Stimulated activated CD4-positive, alpha-beta T cell treated with anti-CD3 and anti-CD28 coated beads, TNF-alpha, amount 100 ng/mL, for 1 hour (primary cell): ENCODE data around the gene ERCC6L2.

Experiments
- DNase-seq, 3 donors: peaks; one replicate each; pipeline ENCODE4 v3.0.0-alpha.2; 2020; ENCODE audit warnings: low read depth in 3 of 3, low spot score in 1 of 3

ERCC6L2 gene

DNA sequence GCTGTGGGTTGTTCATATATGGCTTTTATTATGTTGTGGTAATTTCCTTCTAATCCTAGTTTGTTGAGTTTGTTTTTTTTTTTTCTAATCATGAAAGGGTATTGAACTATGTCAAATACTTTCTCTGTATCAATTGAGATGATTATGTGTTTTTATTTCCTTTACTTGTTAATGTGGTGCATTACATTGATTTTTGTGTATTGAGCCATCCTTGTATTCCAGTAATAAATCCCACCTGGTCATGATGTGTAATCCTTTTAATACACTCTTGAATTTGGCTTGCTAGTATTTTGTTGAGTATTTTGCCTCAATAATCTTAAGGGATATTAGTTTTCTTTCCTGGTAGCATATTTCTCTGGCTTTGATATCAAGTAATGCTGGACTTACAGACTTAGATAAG is 13.1 kb upstream of the ERCC6L2 start:
- no peak for DNase-seq

DNA sequence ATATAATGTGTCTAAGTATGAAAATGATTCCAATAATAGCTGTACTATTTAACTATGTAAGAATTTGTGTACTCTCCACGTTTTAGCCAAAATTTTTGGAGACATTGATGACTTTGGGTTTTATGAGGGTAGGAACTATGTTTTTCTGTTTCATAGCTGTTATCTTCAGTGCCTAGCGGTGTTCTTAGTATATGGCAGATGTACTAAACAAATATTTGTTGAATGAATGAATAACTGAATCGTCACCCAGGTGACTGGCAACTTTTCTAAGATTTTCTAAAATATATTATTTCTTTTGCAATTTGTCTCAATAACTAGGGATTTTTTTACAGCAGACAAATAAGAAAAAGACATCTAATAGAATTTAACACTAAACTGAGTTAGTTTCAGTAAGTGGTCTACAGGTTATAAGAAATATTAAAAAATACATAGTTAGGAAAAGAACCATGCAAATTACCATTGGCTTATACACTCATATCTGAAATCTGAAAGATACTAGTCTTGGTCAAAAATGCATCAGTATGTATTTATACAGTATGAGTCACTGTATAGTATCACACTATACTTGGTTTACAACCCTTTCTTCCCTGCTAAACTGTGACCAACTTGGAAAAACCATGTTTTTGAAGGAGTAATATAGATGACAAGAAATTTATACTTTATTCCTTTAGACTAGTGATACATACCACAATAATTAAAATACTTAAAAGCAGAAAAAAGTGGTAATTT is 10.5 kb upstream of the ERCC6L2 start:
- DNase-seq, result no peak

DNA sequence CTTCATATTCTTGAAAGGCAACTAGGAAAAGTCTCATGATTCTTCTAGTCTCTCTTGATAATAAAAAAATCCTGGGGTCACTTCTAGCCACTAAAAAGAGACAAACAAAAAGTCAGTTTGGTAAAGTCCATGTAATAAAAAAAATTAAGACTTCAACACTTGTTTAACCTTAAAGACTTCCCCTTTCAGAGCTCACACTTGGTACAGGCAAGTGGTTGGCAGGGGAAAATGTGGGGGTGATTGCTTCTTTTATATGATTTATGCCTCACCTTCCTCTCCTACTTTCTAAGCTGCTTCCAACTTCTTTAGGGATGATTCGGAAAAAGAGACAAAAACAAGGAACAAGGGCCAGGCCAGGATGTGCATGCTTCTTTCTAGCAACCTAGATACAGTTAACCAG is 5.1 kb upstream of the ERCC6L2 start:
- DNase-seq, result no peak

GRCh38 chr9:95870906-95871305 is 4.6 kb upstream of the ERCC6L2 start:
- no peak for DNase-seq

GRCh38 chr9:95874303-95874988 is 1.0 kb upstream of the ERCC6L2 start:
- DNase-seq, result no peak

DNA sequence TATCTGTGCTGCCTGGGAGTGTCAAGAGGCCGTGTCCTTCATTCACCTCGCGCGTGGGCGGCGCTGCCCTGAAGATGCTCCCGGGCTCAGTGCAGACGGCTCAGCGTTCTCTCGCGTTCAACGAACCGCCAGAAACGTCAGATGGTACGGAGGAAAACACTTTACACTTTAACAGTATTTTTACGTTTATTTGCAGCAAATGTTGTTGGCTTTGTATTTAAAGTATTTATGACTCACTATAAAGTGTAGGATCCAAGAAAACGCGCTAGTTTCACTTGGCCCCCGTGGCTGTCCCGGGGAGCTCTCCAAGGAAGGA is 544 bp upstream of the ERCC6L2 start:
- peak; percentile 10 to 31 (median 10) for DNase-seq

- no peak for DNase-seq
Measured at GRCh38 chr9:95876138-95876444, 600 bp downstream of the ERCC6L2 start.

- no peak for DNase-seq
Measured at GRCh38 chr9:95876595-95876994, 1.1 kb downstream of the ERCC6L2 start.

- no peak for DNase-seq
Measured at GRCh38 chr9:95877984-95878383, 2.5 kb downstream of the ERCC6L2 start.

GRCh38 chr9:95879591-95879990 is 4.1 kb downstream of the ERCC6L2 start:
- no peak for DNase-seq

DNA sequence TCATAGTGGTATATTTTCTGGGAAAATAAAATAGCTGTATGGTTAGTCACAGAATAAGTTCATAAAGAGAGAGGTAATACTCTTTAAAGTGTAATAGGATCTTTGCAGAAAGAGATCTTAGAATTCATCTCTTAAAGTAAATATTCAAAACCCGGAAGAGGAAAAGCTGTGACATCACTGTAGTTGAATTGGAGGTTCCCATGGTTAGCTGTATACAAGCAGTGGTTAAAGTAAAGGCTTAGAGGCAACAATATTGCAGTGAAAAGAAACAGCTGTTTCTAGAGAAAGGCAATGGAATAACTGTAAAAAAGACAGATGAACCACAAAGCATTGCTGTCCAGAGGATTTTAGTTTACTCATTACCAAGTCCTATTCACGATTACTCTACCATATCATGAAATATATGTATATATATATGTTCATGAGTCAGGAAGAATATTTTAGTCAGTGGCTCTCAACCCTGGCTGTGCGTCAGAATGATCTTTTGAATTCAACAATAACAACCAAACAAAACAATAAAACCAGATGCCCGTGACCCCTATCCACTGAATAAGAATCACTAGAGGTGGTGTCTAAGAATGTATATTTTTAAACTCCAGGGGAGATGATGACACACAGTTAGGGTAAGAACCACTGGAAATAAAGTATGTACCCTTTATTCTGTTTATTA is 4.7 kb downstream of the ERCC6L2 start:
- DNase-seq, result no peak

DNA sequence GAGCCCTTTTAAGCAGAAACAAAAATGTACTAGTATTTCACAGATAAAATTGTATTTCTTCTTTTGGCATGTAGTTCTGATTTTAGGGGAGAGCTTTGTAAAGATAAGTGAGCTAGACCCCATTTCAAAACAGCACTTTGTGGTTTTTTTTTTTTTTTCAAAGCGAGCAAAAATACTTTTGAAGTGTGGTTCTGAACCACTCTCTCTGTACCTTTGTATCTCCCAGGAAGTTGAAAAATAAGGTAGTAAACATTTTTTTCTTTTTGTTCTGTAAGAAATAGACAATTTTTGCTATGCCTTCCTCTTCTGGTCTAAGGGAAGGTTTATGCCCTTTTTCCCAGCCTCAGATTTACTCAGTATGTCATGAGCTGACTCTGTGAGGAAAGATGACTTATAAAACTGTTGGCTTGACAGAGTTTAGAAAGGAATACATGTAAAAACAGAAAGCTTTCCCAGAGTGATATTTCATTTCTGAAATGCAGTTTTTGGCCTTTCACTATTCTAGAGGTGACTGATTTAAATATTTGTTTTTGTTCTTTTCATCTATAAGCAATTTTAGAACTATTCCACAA is 12.5 kb downstream of the ERCC6L2 start:
- DNase-seq, result no peak

DNA sequence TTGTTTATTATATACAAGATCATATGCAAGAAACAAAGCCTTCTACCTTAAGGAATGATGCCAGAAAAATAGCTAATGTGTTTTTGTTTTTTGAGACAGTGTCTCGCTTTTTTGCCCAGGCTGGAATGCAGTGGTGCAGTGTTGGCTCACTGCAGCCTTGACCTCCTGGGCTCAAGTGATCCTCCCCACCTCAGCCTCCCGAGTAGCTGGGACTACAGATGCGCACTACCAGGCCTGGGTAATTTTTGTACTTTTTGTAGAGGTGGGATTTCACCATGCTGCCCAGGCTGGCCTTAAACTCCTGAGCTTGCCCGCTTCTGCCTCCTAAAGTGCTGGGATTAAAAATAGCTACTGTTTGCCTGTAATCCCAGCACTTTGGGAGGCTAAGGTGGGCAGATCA is 15.1 kb downstream of the ERCC6L2 start:
- DNase-seq, result no peak

DNA sequence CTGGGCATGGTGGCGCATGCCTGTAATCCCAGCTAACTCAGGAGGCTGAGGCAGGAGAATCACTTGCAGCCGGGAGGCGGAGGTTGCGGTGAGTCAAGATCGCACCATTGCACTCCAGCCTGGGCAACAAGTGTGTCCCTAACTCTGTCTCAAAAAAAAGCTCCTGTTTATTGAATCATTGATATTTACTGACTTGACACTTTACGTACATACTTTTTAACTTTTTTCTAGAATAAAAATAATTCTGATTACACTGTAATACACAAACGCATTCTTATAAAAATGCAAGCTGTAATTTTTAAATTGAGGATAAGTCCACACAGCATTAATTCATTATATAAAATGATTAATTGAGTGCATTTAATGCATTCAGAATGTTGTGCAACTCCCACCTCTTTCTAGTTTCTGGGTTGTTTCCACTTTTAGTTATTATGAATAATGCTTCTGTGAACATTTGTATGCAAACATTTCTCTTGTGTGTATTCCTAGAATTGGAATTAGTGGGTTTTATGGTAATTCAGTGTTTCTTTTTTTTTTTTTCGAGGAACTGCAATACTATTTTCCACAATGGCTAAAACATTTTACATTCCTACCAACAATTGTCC is 15.7 kb downstream of the ERCC6L2 start:
- DNase-seq, result no peak

- no peak for DNase-seq
Measured at GRCh38 chr9:95892690-95893089, 17.2 kb downstream of the ERCC6L2 start.

DNA sequence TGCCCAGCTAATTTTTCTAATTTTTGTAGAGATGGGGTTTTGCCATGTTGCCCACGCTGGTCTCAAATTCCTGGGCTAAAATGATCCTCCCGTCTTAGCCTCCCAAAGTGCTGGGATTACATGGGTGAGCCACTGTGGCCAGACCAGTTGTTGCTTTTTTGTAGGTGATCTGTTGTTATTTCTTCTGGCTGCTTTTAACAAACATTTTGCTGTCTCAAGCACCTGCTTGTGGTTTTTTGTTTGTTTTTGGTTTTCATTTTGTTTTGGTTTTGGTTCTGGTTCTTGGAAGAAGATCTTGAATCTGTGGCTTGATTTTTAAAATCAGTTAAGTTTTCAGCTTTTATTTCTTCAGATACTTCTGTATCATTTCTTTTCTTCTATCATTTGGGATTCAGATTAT is 21.1 kb downstream of the ERCC6L2 start:
- no peak for DNase-seq

- no peak for DNase-seq
Measured at GRCh38 chr9:95901506-95901905, 26.0 kb downstream of the ERCC6L2 start.

DNA sequence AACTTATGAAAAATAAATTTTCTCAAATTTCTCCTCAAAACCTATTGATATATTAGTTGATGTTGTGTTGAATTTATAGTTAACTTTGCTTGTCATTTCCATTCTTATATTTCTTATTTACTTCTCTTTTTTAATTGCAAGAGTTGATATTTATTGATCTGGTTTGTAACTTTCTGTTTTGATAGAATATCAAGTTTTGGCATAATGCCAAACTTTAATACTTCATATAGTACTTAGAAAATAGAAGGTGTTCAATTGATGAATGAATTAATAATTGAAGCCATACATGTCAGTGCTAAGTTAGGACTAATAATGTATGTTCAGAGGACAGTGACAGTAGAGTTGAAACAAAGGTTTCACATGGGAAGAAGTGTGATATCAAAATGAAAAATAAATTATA is 27.9 kb downstream of the ERCC6L2 start:
- DNase-seq, result no peak

- DNase-seq, result no peak
Measured at GRCh38 chr9:95907794-95908193, 32.3 kb downstream of the ERCC6L2 start.

GRCh38 chr9:95910023-95910707 is 34.7 kb downstream of the ERCC6L2 start:
- DNase-seq, result no peak

DNA sequence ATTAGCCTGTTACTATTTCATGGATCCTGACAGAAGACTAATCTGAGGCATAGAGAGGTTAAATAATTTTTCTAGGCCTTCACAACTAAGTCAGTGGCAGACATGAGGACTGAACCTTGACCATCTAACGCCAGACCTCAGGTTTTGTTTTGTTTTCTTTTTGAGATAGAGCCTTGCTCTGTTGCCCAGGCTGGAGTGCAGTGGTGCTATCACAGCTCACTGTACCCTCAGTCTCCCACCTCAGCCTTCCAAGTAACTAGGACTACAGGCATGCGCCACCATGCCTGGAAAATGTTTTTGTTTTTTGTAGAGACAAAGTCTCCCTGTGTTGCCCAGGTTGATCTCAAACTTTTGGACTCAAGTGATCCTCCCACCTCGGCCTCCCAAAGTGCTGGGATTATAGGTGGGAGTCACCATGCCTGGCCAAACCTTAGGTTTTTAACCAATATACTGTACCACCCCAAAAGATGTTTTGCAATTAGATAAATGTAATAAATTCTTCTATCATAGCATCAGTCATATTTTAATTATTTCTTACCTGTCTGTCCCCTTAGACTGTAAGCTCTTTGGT is 35.4 kb downstream of the ERCC6L2 start:
- no peak for DNase-seq
